Activated CD4-positive, alpha-beta memory T cell treated with anti-CD3 and anti-CD28 coated beads, Interleukin-2, amount 10 ng/mL, durations not matched to agents 7 days and 5 days (primary cell): ENCODE data around the gene MDM4. TPM values are rescaled to one million over a fixed set of nuclear protein-coding genes. Genes with fewer than 3 reads are reported as not detected.
"Not testable (repeated sequence)": the region's sequence is repeated elsewhere in the genome, so short reads cannot be mapped to it uniquely, and the experiment has no call there.

Experiments used
- CTCF ChIA-PET: fragments of 350-600 bp; sonication (Branson Sonifier 250); formaldehyde crosslinking; loops from one replicate; lab custom pipeline; 2021; ENCODE audit warnings: antibody characterized with exemption, inconsistent platforms; lab: Charles Lee
- POLR2A ChIA-PET: fragments of 350-600 bp; sonication (Branson Sonifier 250); formaldehyde crosslinking; loops from one replicate; lab custom pipeline; 2021; ENCODE audit warnings: antibody characterized with exemption; lab: Charles Lee
- DNase-seq: peaks from one replicate; pipeline ENCODE4 v3.0.0-alpha.2; 2020
- H3K27ac Mint-ChIP-seq: one replicate; pipeline ENCODE4 v1.8.0; 2021; ENCODE audit warnings: mild to moderate bottlenecking, mixed read lengths
- H3K27me3 Mint-ChIP-seq: one replicate; pipeline ENCODE4 v1.8.0; 2021; ENCODE audit warnings: mixed read lengths
- H3K36me3 Mint-ChIP-seq: one replicate; pipeline ENCODE4 v1.8.0; 2021; ENCODE audit warnings: low read depth, mixed read lengths
- H3K4me1 Mint-ChIP-seq: one replicate; pipeline ENCODE4 v1.8.0; 2021; ENCODE audit warnings: mixed read lengths
- H3K4me3 Mint-ChIP-seq: one replicate; pipeline ENCODE4 v1.8.0; 2021; ENCODE audit warnings: mild to moderate bottlenecking, mixed read lengths
- H3K9me3 Mint-ChIP-seq: one replicate; pipeline ENCODE4 v1.8.0; 2021; ENCODE audit warnings: mixed read lengths
- total RNA-seq, 2 experiments: library from RNA; stranded (reverse); gene quantifications; one replicate each; pipeline ENCODE4 v1.2.3, GENCODE V29; 2021

The MDM4 gene
- total RNA-seq, 2 experiments from 2014 or later: 85.1 to 95.4 TPM

- POLR2A ChIA-PET: interaction anchor here (2.9 kb wide), 1 partner anchor 33 kb away, joined by 14 read pairs; the partner anchor contains the start of gene MDM4
- Mint-ChIP-seq H3K4me1 (peaks cover 26% of the 10 kb centered on the region), H3K27ac (no peak overlapping the region), H3K36me3 (peaks cover 83% of the 10 kb centered on the region), H3K27me3 (no peaks in the 10 kb centered on the region), H3K9me3 (peaks cover 2% of the 10 kb centered on the region), H3K4me3 (no peak overlapping the region)
- no peak for DNase-seq
- CTCF ChIA-PET: interaction anchor here (1.2 to 1.6 kb wide), 2 partner anchors 16 to 258 kb away, joined by 4 read pairs; no protein-coding TSS in a partner anchor
Measured at GRCh38 chr1:204549313-204549712, 33.1 kb downstream of the MDM4 start.

DNA sequence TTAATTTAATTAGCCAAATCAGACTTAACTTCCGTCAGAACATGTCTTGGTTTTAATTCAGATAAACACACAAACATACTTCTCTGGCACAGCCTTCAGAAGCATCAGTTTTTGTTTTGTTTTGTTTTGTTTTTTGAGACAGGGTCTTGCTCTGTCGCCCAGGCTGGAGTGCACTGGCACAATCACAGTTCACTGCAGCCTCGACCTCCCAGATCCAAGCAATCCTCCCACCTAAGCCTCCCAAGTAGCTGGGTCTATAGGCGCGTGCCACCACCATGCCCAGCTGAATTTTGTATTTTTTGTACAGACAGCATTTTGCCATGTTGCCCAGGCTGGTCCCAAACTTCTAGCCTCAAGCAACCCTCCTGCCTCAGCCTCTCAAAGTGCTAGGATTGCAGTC lies 34.7 kb downstream of the MDM4 start:
- DNase-seq: no peak
- Mint-ChIP-seq H3K4me3 (no peak overlapping the region), H3K27me3 (no peaks in the 10 kb centered on the region), H3K27ac (no peak overlapping the region), H3K4me1 (peaks cover 11% of the 10 kb centered on the region), H3K36me3 (peaks cover 70% of the 10 kb centered on the region), H3K9me3 (no peaks in the 10 kb centered on the region)
- ChIA-PET POLR2A (interaction anchor here (1.1 kb wide), 1 partner anchor 34 kb away, joined by 3 read pairs; no protein-coding TSS in a partner anchor), CTCF (interaction anchor here (0.6 to 1.4 kb wide), 4 partner anchors 23 to 256 kb away, joined by 3 to 5 read pairs (median 4); no protein-coding TSS in a partner anchor)

DNA sequence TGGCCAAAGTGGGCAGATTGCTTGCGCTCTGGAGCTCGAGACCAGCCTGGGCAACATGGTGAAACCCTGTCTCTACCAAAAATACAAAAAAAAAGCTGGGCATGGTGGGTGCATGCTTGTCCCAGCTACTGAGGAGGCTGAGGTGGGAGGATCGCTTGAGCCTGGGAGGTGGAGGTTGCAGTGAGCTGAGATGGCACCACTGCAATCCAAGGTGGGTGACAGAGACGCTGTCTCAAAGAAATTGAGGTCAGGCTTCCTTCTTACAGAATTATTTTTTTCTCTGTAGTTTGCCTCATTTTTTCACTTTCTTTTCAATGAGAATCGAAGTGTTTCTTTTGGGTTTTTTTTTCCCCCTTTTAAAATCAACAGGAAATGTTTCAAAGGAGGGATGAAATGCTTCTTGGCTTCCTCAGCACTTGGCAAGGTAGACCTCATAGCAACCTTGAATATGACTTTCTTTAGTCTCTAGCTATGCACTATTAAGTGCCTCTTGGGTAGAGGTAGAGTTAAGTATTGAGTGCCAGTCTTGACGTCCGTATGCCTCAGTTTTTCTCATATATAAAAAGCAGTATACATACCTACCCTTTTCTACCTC lies 40.3 kb downstream of the MDM4 start:
- no peak overlapping the region for H3K4me3 Mint-ChIP-seq
- no peak for DNase-seq
- H3K9me3 Mint-ChIP-seq: no peaks in the 10 kb centered on the region
- ChIA-PET POLR2A (interaction anchor here (0.7 to 1.0 kb wide), 2 partner anchors 49 to 61 kb away, joined by 3 read pairs; no protein-coding TSS in a partner anchor), CTCF (interaction anchor here (1.5 to 3.2 kb wide), 2 partner anchors 9 to 250 kb away, joined by 8 to 13 read pairs; no protein-coding TSS in a partner anchor)
- H3K4me1 Mint-ChIP-seq: peaks cover 13% of the 10 kb centered on the region
- peaks cover 34% of the 10 kb centered on the region for H3K36me3 Mint-ChIP-seq
- H3K27me3 Mint-ChIP-seq: no peaks in the 10 kb centered on the region
- H3K27ac Mint-ChIP-seq: no peak overlapping the region

- Mint-ChIP-seq H3K4me3 (no peak overlapping the region), H3K27ac (no peak overlapping the region), H3K36me3 (peaks cover 29% of the 10 kb centered on the region), H3K9me3 (no peaks in the 10 kb centered on the region), H3K4me1 (peaks cover 23% of the 10 kb centered on the region), H3K27me3 (no peaks in the 10 kb centered on the region)
- DNase-seq: no peak
- ChIA-PET POLR2A (interaction anchor here (1.6 kb wide), 1 partner anchor 42 kb away, joined by 5 read pairs; the partner anchor contains the start of gene MDM4), CTCF (interaction anchor here (1.0 to 3.2 kb wide), 2 partner anchors 205 to 248 kb away, joined by 3 to 13 read pairs; no protein-coding TSS in a partner anchor)
Measured at GRCh38 chr1:204558467-204558866, 42.3 kb downstream of the MDM4 start.

GRCh38 chr1:204560002-204560401 lies 43.8 kb downstream of the MDM4 start:
- H3K27ac Mint-ChIP-seq, H3K4me3 Mint-ChIP-seq, DNase-seq, H3K9me3 Mint-ChIP-seq, H3K27me3 Mint-ChIP-seq: not testable (repeated sequence)
- peaks cover 36% of the 10 kb centered on the region for H3K4me1 Mint-ChIP-seq
- ChIA-PET CTCF (interaction anchor here (1.3 kb wide), 1 partner anchor 247 kb away, joined by 6 read pairs; no protein-coding TSS in a partner anchor), POLR2A (interaction anchor here (1.0 kb wide), 2 partner anchors 43 to 116 kb away, joined by 3 to 4 read pairs; no protein-coding TSS in a partner anchor)
- peaks cover 25% of the 10 kb centered on the region for H3K36me3 Mint-ChIP-seq

GRCh38 chr1:204560590-204561150 lies 44.5 kb downstream of the MDM4 start:
- ChIA-PET POLR2A (interaction anchor here (1.0 kb wide), 2 partner anchors 44 to 117 kb away, joined by 3 to 4 read pairs; no protein-coding TSS in a partner anchor), CTCF (interaction anchor here (1.1 to 1.3 kb wide), 2 partner anchors 44 to 247 kb away, joined by 3 to 6 read pairs; partner anchors contain the start of gene MDM4)
- Mint-ChIP-seq H3K27ac (no peak overlapping the region), H3K36me3 (peaks cover 26% of the 10 kb centered on the region), H3K4me3 (no peak overlapping the region), H3K27me3 (no peaks in the 10 kb centered on the region), H3K9me3 (no peaks in the 10 kb centered on the region), H3K4me1 (peaks cover 43% of the 10 kb centered on the region)
- no peak for DNase-seq

DNA sequence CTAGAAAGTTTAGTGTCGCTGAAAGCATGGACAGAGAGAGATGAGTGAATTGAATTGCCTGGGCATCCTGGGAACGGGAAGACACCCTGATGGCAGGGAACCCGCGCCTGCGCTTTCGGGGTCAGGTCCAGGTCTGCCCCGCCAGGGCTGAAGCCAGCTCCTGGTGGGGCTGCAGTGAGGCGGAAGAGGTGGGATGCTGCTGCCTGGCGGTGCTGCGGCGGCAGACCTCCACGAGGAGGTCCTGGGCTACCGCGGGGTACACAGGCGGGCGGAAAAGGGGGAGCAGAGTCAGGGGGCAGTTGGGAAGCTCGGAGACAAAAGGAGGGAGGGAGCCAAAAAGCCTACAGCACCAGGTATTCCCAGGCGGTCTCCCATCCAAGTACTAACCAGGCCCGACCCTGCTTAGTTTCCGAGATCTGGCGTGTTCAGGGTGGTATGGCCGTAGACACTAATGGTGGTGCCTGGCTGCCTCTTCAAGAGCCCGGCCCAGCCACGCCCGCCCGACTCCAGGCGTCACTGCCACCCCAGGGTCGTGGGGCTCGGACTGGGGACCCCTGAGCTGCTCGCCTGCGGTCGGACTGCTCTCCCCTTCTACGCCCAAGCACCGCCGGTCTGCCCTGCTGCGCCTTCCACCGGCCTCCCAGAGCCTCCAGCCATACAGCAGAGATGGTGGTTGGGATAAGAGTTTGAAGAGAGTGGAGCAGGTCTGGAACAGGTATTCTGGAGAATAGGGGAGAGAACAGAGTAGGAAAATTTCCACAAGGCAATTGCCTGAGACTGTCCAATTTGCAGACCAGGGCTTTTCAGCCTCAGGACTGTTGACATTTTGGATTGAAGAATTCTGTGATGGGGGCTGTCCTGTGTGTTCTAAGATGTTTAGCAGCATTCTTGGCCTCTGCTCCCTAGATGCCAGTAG lies 46.1 kb downstream of the MDM4 start:
- no peak for DNase-seq
- no peaks in the 10 kb centered on the region for H3K27me3 Mint-ChIP-seq
- POLR2A ChIA-PET: interaction anchor here (1.1 to 2.0 kb wide), 4 partner anchors 9 to 46 kb away, joined by 3 to 6 read pairs (median 4); partner anchors contain the start of gene MDM4
- peaks cover 49% of the 10 kb centered on the region for H3K4me1 Mint-ChIP-seq
- peaks cover 26% of the 10 kb centered on the region for H3K36me3 Mint-ChIP-seq
- H3K4me3 Mint-ChIP-seq: no peak overlapping the region
- CTCF ChIA-PET: interaction anchor here (0.8 to 1.6 kb wide), 5 partner anchors 33 to 244 kb away, joined by 3 to 8 read pairs (median 4); no protein-coding TSS in a partner anchor
- no peaks in the 10 kb centered on the region for H3K9me3 Mint-ChIP-seq
- no peak overlapping the region for H3K27ac Mint-ChIP-seq

- H3K27me3 Mint-ChIP-seq: no peaks in the 10 kb centered on the region
- H3K27ac Mint-ChIP-seq: peak overlapping the region; percentile 27
- ChIA-PET POLR2A (interaction anchor here (0.7 to 2.0 kb wide), 5 partner anchors 10 to 47 kb away, joined by 3 to 6 read pairs (median 4); partner anchors contain the start of gene MDM4), CTCF (interaction anchor here (1.1 to 1.6 kb wide), 4 partner anchors 34 to 243 kb away, joined by 3 to 9 read pairs (median 6); no protein-coding TSS in a partner anchor)
- no peak overlapping the region for H3K4me3 Mint-ChIP-seq
- peaks cover 30% of the 10 kb centered on the region for H3K36me3 Mint-ChIP-seq
- H3K4me1 Mint-ChIP-seq: peaks cover 51% of the 10 kb centered on the region
- H3K9me3 Mint-ChIP-seq: no peaks in the 10 kb centered on the region
- no peak for DNase-seq
Measured at GRCh38 chr1:204563307-204563706, 47.1 kb downstream of the MDM4 start.

DNA sequence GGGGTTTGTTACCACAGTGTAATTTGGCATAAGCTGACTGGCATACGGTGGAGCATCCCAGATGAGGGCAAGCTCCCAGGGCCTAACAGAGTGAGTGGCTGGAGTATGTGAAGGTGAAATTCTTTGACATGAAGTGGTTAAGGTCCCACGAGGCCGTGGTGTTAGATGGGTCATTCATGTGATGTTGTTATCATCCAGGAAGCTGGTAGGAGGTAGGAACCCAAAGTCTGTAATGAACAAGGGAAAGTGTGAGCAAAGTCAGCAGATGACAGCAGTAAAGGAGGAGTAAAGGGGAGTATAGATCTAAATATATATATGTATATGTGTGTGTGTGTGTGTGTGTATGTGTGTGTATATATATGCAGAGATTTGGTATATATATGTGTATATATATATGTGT lies 47.6 kb downstream of the MDM4 start:
- Mint-ChIP-seq H3K27ac (peak overlapping the region; percentile 24), H3K36me3 (peaks cover 32% of the 10 kb centered on the region), H3K4me1 (peaks cover 51% of the 10 kb centered on the region), H3K4me3 (no peak overlapping the region), H3K9me3 (no peaks in the 10 kb centered on the region), H3K27me3 (no peaks in the 10 kb centered on the region)
- ChIA-PET POLR2A (interaction anchor here (0.7 to 2.0 kb wide), 4 partner anchors 11 to 48 kb away, joined by 4 to 6 read pairs (median 4); partner anchors contain the start of gene MDM4), CTCF (interaction anchor here (1.1 to 1.6 kb wide), 4 partner anchors 34 to 243 kb away, joined by 3 to 9 read pairs (median 6); no protein-coding TSS in a partner anchor)
- DNase-seq: no peak

DNA sequence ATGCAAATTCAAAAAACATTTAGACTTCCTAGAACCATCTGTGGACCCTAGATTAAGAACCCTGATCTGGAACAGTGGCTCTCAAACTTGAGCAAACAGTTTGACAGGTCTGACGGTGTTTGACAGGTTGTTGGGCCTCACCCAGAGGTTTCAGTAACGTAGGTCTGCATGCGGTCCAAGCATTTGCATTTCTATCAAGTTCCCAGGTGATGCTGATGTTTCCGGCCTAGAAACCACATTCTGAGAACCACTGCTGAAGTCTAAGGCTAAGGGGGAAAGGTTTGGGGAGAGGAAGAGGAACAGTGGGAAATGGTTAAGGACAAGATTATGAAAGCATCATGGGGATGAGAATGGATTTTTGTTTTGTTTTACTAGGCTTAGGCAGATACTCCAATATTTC lies 48.6 kb downstream of the MDM4 start:
- Mint-ChIP-seq H3K27me3 (no peaks in the 10 kb centered on the region), H3K4me3 (no peak overlapping the region), H3K36me3 (peaks cover 37% of the 10 kb centered on the region), H3K9me3 (no peaks in the 10 kb centered on the region), H3K27ac (peak overlapping the region; percentile 77), H3K4me1 (peaks cover 51% of the 10 kb centered on the region)
- POLR2A ChIA-PET: interaction anchor here (1.4 to 2.5 kb wide), 5 partner anchors 14 to 242 kb away, joined by 7 to 22 read pairs (median 9); partner anchors contain the start of gene MDM4
- CTCF ChIA-PET: interaction anchor here (0.9 to 6.7 kb wide), 15 partner anchors 8 to 242 kb away, joined by 3 to 144 read pairs (median 8); partner anchors contain the start of gene MDM4
- peak; percentile 40 for DNase-seq
